HCT116 (cell line): ENCODE data around the gene ATOH8.

Source experiments
- CEBPB ChIP-seq: IDR thresholded peaks from 2 replicates; pipeline ENCODE4 v1.6.1; 2012; ENCODE audit warnings: low read depth
- CTCF ChIP-seq, 3 experiments: fragments of 200-600 bp in 1 of 3; sonication (generic) in 1 of 3; IDR thresholded peaks in 2 of 3; conservative IDR thresholded peaks in 1 of 3; 2 replicates each; pipeline ENCODE4 v1.5.1; 2012 to 2017; ENCODE audit warnings: low read depth in 2 of 3, low read length in 2 of 3, antibody characterized with exemption in 1 of 3, borderline replicate concordance in 1 of 3, control low read depth in 1 of 3, mild to moderate bottlenecking in 1 of 3, mixed read lengths in 1 of 3, mixed run types in 1 of 3, moderate library complexity in 1 of 3; ENCODE audit not compliant: insufficient read depth in 1 of 3
- EZH2 ChIP-seq: fragments of 200-600 bp; sonication (generic); IDR thresholded peaks from 2 replicates; pipeline ENCODE4 v1.6.1; 2017; ENCODE audit warnings: antibody characterized with exemption, mixed run types
- EZH2phosphoT487 ChIP-seq: fragments of 200-600 bp; IDR thresholded peaks from 2 replicates; pipeline ENCODE4 v1.6.1; 2018; ENCODE audit warnings: antibody characterized with exemption, borderline replicate concordance
- POLR2A ChIP-seq: IDR thresholded peaks from 2 replicates; pipeline ENCODE4 v1.7.0; 2011; ENCODE audit warnings: borderline replicate concordance; ENCODE audit not compliant: insufficient read depth, insufficient read length; ENCODE audit errors: extremely low read depth
- SP1 ChIP-seq: IDR thresholded peaks from 2 replicates; pipeline ENCODE4 v1.6.1; 2012; ENCODE audit warnings: low read depth
- YY1 ChIP-seq: IDR thresholded peaks from 2 replicates; pipeline ENCODE4 v1.6.1; 2011; ENCODE audit warnings: low read length, low read depth, moderate library complexity, mild to moderate bottlenecking; ENCODE audit not compliant: insufficient replicate concordance; ENCODE audit errors: extremely low read depth
- ZNF274 ChIP-seq: fragments of 200-500 bp; sonication (Bioruptor generic); IDR thresholded peaks from 2 replicates; pipeline ENCODE4 v1.6.1; 2014; ENCODE audit warnings: mild to moderate bottlenecking, low read depth, low read length, inconsistent platforms

- TF ChIP-seq CTCF (IDR thresholded peaks at IDR 0.05 in 2 of 3, conservative IDR thresholded peaks at IDR 0.05 in 1 of 3; ENCODE audit: borderline replicate concordance in 1 of 3, insufficient read depth in 1 of 3, low read depth in 2 of 3, low read length in 2 of 3) = no peak
- TF ChIP-seq YY1 = no peak
- no peak for TF ChIP-seq EZH2
- no peak for TF ChIP-seq EZH2phosphoT487
- no peak for TF ChIP-seq POLR2A
- no peak for TF ChIP-seq SP1
- no peak for TF ChIP-seq CEBPB
- TF ChIP-seq ZNF274 = no peak
Observed at GRCh38 chr2:85810371-85811179, 56.8 kb downstream of the ATOH8 start.
